GM12878 (cell line): Measurements from ENCODE around the gene TMEM192. TPM values are rescaled to one million over a fixed set of nuclear protein-coding genes. Genes with fewer than 3 reads are reported as not detected.

Experiments
- CEBPB ChIP-seq, 2 experiments: fragments of 150-350 bp in 1 of 2; IDR thresholded peaks; 2 replicates each; pipeline ENCODE4 v1.6.1; 2012 to 2014; ENCODE audit warnings: low read depth in 2 of 2, low read length in 2 of 2, borderline replicate concordance in 1 of 2, inconsistent platforms in 1 of 2
- CUX1 ChIP-seq: IDR thresholded peaks from 2 replicates; pipeline ENCODE4 v1.6.1; 2012; ENCODE audit warnings: improper control_type of control experiment, low read depth, low read length; ENCODE audit not compliant: insufficient replicate concordance
- FOXK2 ChIP-seq: fragments of 450-650 bp; IDR thresholded peaks from 2 replicates; pipeline ENCODE4 v1.6.1; 2017; ENCODE audit warnings: mild to moderate bottlenecking, moderate library complexity
- NKRF ChIP-seq: fragments of 450-650 bp; conservative IDR thresholded peaks from 2 replicates; pipeline ENCODE4 v1.6.1; 2017; ENCODE audit warnings: mild to moderate bottlenecking, moderate library complexity
- NR2C2 ChIP-seq: IDR thresholded peaks from 2 replicates; pipeline ENCODE4 v1.6.1; 2011; ENCODE audit warnings: borderline replicate concordance, low read depth; ENCODE audit not compliant: control insufficient read depth, insufficient read length
- REST ChIP-seq: IDR thresholded peaks from 2 replicates; pipeline ENCODE4 v1.6.1; 2012; ENCODE audit warnings: mild to moderate bottlenecking, low read depth, low read length
- SREBF2 ChIP-seq: IDR thresholded peaks from 2 replicates; pipeline ENCODE4 v1.6.1; 2012; ENCODE audit warnings: mild to moderate bottlenecking, low read length
- ZNF274 ChIP-seq: IDR thresholded peaks from one replicate; pipeline ENCODE4 v1.8.0; 2011; ENCODE audit not compliant: insufficient read length, insufficient read depth
- ZNF622 ChIP-seq: fragments of 450-650 bp; IDR thresholded peaks from 2 replicates; pipeline ENCODE4 v1.6.1; 2017; ENCODE audit warnings: mild to moderate bottlenecking, inconsistent platforms
- polyA plus RNA-seq, 11 experiments: library from polyadenylated mRNA; depleted of rRNA in 4 of 11; unstranded in 6 of 11; stranded (reverse) in 5 of 11; fragments of >200 nt; fragmentation: Nextera tagmentation in 4 of 11; fragmentation: Illumina TruSeq in 1 of 11; extraction: Ambion mirVana in 4 of 11; extraction: Trizol in 1 of 11; gene quantifications; 1 replicate in 1 of 11; 2 replicates in 10 of 11; pipeline versions ENCODE4 v1.2.1 to v1.2.3, GENCODE V29; 2011 to 2016; ENCODE audit warnings: inconsistent platforms in 2 of 11, missing spikeins in 2 of 11, low read depth in 1 of 11
- total RNA-seq, 4 experiments: library from RNA; depleted of rRNA in 3 of 4; stranded (reverse); fragments of >200 nt in 3 of 4; fragmentation: Illumina TruSeq in 1 of 4; extraction: Trizol in 1 of 4; gene quantifications; 2 replicates each; pipeline versions ENCODE4 v1.2.1 to v1.2.3, GENCODE V29; 2013 to 2021
- TF ChIP-seq, protein P1 (sequence below): fragments of 450-650 bp; formaldehyde crosslinking; IDR thresholded peaks from 2 replicates; pipeline ENCODE4 v1.4.0; 2022; ENCODE audit warnings: mild to moderate bottlenecking, moderate library complexity
- TF ChIP-seq, protein P2 (sequence below): fragments of 450-650 bp; formaldehyde crosslinking; IDR thresholded peaks from 2 replicates; pipeline ENCODE4 v1.5.0; 2022; ENCODE audit warnings: mild to moderate bottlenecking, missing genetic modification characterization

TMEM192 gene
- total and polyA plus RNA-seq, 10 of the 15 experiments (the other 5 are each of a cell fraction or from before 2014, with no cell fraction given): 1.8 to 16.0 (median 10.0) TPM

DNA sequence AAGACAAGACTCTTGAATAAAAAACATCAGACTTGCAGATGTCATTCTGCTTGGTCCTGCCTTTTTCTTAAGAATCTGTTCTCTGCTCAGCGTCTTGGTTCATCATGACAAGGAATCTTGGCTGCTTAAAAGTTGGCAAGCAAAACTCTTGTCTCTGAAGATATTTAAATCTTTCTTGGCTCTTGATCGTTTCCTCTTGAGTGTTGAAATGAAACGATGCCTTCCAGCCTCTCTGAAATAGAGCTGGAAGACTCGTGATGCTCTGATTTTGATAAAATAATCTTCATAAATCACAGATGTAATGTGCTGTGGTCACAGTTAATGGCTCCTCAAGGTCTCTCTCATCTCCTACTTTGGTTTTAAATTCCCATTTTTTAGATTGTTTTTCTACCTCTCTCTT, 39.9 kb upstream of the TMEM192 start (continued):
- TF ChIP-seq REST (no peak), ZNF274 (no peak), CEBPB (IDR thresholded peaks at IDR 0.05; ENCODE audit: borderline replicate concordance in 1 of 2, low read depth in 2 of 2, low read length in 2 of 2) (no peak), SREBF2 (no peak), FOXK2 (no peak), NR2C2 (no peak), ZNF622 (no peak), NKRF (no peak), CUX1 (no peak)
- TF ChIP-seq, protein P1, sequence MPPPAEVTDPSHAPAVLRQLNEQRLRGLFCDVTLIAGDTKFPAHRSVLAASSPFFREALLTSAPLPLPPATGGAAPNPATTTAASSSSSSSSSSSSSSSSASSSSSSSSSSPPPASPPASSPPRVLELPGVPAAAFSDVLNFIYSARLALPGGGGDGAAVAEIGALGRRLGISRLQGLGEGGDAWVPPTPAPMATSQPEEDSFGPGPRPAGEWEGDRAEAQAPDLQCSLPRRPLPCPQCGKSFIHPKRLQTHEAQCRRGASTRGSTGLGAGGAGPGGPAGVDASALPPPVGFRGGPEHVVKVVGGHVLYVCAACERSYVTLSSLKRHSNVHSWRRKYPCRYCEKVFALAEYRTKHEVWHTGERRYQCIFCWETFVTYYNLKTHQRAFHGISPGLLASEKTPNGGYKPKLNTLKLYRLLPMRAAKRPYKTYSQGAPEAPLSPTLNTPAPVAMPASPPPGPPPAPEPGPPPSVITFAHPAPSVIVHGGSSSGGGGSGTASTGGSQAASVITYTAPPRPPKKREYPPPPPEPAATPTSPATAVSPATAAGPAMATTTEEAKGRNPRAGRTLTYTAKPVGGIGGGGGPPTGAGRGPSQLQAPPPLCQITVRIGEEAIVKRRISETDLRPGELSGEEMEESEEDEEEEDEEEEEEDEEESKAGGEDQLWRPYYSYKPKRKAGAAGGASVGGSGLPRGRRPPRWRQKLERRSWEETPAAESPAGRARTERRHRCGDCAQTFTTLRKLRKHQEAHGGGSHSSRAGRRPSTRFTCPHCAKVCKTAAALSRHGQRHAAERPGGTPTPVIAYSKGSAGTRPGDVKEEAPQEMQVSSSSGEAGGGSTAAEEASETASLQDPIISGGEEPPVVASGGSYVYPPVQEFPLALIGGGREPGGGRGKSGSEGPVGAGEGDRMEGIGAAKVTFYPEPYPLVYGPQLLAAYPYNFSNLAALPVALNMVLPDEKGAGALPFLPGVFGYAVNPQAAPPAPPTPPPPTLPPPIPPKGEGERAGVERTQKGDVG (CRISPR knock-in tag): no peak
- TF ChIP-seq, protein P2, sequence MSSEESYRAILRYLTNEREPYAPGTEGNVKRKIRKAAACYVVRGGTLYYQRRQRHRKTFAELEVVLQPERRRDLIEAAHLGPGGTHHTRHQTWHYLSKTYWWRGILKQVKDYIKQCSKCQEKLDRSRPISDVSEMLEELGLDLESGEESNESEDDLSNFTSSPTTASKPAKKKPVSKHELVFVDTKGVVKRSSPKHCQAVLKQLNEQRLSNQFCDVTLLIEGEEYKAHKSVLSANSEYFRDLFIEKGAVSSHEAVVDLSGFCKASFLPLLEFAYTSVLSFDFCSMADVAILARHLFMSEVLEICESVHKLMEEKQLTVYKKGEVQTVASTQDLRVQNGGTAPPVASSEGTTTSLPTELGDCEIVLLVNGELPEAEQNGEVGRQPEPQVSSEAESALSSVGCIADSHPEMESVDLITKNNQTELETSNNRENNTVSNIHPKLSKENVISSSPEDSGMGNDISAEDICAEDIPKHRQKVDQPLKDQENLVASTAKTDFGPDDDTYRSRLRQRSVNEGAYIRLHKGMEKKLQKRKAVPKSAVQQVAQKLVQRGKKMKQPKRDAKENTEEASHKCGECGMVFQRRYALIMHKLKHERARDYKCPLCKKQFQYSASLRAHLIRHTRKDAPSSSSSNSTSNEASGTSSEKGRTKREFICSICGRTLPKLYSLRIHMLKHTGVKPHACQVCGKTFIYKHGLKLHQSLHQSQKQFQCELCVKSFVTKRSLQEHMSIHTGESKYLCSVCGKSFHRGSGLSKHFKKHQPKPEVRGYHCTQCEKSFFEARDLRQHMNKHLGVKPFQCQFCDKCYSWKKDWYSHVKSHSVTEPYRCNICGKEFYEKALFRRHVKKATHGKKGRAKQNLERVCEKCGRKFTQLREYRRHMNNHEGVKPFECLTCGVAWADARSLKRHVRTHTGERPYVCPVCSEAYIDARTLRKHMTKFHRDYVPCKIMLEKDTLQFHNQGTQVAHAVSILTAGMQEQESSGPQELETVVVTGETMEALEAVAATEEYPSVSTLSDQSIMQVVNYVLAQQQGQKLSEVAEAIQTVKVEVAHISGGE (CRISPR knock-in tag): no peak
